Measurements from ENCODE around the gene EREG.

GRCh38 chr4:74394476-74395136, 29.7 kb downstream of the EREG start:
- TF ChIP-seq CTCF (IDR thresholded peaks at IDR 0.05; ENCODE audit: insufficient read depth, low read depth, low read length), result no peak
- no peak for TF ChIP-seq EZH2 (IDR thresholded peaks at IDR 0.05; ENCODE audit: insufficient read depth, low read length)

Data from astrocyte (in vitro differentiated cells and primary cell).